Nephron progenitor cell (in vitro differentiated cells): Measurements from ENCODE around the gene STMN3.

Experiments
- DNase-seq: peaks from one replicate; pipeline ENCODE4 v3.0.0; 2021
- H3K27ac Mint-ChIP-seq: 2 replicates; pipeline ENCODE4 v1.8.0; 2021; ENCODE audit warnings: mild to moderate bottlenecking, moderate library complexity, mixed read lengths
- H3K27me3 Mint-ChIP-seq: 2 replicates; pipeline ENCODE4 v1.8.0; 2021; ENCODE audit warnings: mild to moderate bottlenecking, low read depth, mixed read lengths; ENCODE audit not compliant: poor library complexity
- H3K36me3 Mint-ChIP-seq: 2 replicates; pipeline ENCODE4 v1.8.0; 2021; ENCODE audit warnings: low read depth, mixed read lengths
- H3K4me1 Mint-ChIP-seq: 2 replicates; pipeline ENCODE4 v1.8.0; 2021; ENCODE audit warnings: mixed read lengths
- H3K4me3 Mint-ChIP-seq: 2 replicates; pipeline ENCODE4 v1.8.0; 2021; ENCODE audit warnings: mild to moderate bottlenecking, moderate library complexity, mixed read lengths
- H3K9me3 Mint-ChIP-seq: 2 replicates; pipeline ENCODE4 v1.8.0; 2021; ENCODE audit warnings: mild to moderate bottlenecking, moderate library complexity, mixed read lengths
- CTCF ChIP-seq: fragments of 200-600 bp; sonication (generic); IDR thresholded peaks from 2 replicates; pipeline ENCODE4 v1.5.0; 2021; ENCODE audit warnings: antibody characterized with exemption

Gene STMN3

GRCh38 chr20:63653041-63653973 is at the start of gene STMN3:
Gene STMN3, minus strand, starts transcription at chr20:63653424. Its CDS starts 79 bp downstream, at chr20:63653345.
- Mint-ChIP-seq H3K4me3 (peak within 1 kb of the TSS; percentile 83), H3K27ac (no peak within 1 kb of the TSS), H3K4me1 (peaks cover 27% of the 10 kb centered on the region), H3K36me3 (no peaks in the 10 kb centered on the region), H3K9me3 (no peaks in the 10 kb centered on the region), H3K27me3 (peaks cover 29% of the 10 kb centered on the region)
- TF ChIP-seq CTCF, result no peak
- peak; percentile 97 for DNase-seq

GRCh38 chr20:63702036-63702665 is 48.9 kb upstream of the STMN3 start:
- Mint-ChIP-seq H3K9me3 (no peaks in the 10 kb centered on the region), H3K27ac (no peak overlapping the region), H3K4me1 (peaks cover 27% of the 10 kb centered on the region), H3K27me3 (no peaks in the 10 kb centered on the region), H3K36me3 (peaks cover 7% of the 10 kb centered on the region), H3K4me3 (no peak overlapping the region)
- TF ChIP-seq CTCF, result no peak
- no peak for DNase-seq

GRCh38 chr20:63701329-63702035 is 48.3 kb upstream of the STMN3 start:
- Mint-ChIP-seq H3K4me1 (peaks cover 22% of the 10 kb centered on the region), H3K36me3 (peaks cover 7% of the 10 kb centered on the region), H3K9me3 (no peaks in the 10 kb centered on the region), H3K4me3 (no peak overlapping the region), H3K27me3 (no peaks in the 10 kb centered on the region), H3K27ac (no peak overlapping the region)
- no peak for DNase-seq
- TF ChIP-seq CTCF, result no peak

GRCh38 chr20:63701051-63701328 is 47.8 kb upstream of the STMN3 start:
- DNase-seq, result no peak
- no peak for TF ChIP-seq CTCF
- Mint-ChIP-seq H3K36me3 (peaks cover 7% of the 10 kb centered on the region), H3K27me3 (no peaks in the 10 kb centered on the region), H3K9me3 (no peaks in the 10 kb centered on the region), H3K4me1 (peaks cover 24% of the 10 kb centered on the region), H3K4me3 (no peak overlapping the region), H3K27ac (no peak overlapping the region)

GRCh38 chr20:63700199-63701050 is 47.2 kb upstream of the STMN3 start:
- Mint-ChIP-seq H3K27me3 (no peaks in the 10 kb centered on the region), H3K4me3 (no peak overlapping the region), H3K36me3 (peaks cover 7% of the 10 kb centered on the region), H3K9me3 (no peaks in the 10 kb centered on the region), H3K27ac (peak overlapping the region; percentile 61), H3K4me1 (peaks cover 24% of the 10 kb centered on the region)
- no peak for TF ChIP-seq CTCF
- DNase-seq, result no peak
